Mononuclear cell (primary cell): ENCODE measurements around the gene SERPINE2. TPM values are rescaled to one million over a fixed set of nuclear protein-coding genes. Genes with fewer than 3 reads are reported as not detected.

Experiments used
- H3K27me3 ChIP-seq: 2 replicates; pipeline ENCODE4 v1.6.0; 2011; ENCODE audit warnings: low read length, control low read depth; ENCODE audit not compliant: insufficient read depth
- H3K4me1 ChIP-seq: 2 replicates; pipeline ENCODE4 v1.5.1; 2011; ENCODE audit warnings: mild to moderate bottlenecking, low read length, control low read depth; ENCODE audit not compliant: insufficient read depth
- H3K4me3 ChIP-seq: 2 replicates; pipeline ENCODE4 v1.5.1; 2011; ENCODE audit warnings: mild to moderate bottlenecking, low read length, moderate library complexity
- H3K9me3 ChIP-seq: 2 replicates; pipeline ENCODE4 v1.5.1; 2011; ENCODE audit warnings: low read depth, mild to moderate bottlenecking, control low read depth, low read length
- total RNA-seq: library from RNA; depleted of rRNA; stranded (reverse); fragments of >200 nt; gene quantifications from one replicate; pipeline ENCODE4 v1.2.3, GENCODE V29; 2012

The SERPINE2 gene
- total RNA-seq, 1 donor, result 2.5 TPM

- no peak overlapping the region for H3K4me3 ChIP-seq
- no peaks in the 10 kb centered on the region for H3K27me3 ChIP-seq
- H3K4me1 ChIP-seq, result no peaks in the 10 kb centered on the region
- H3K9me3 ChIP-seq, result no peaks in the 10 kb centered on the region
These were observed 49.8 kb downstream of the SERPINE2 start for GRCh38 chr2:223989206-223989855.

- H3K4me1 ChIP-seq, result no peaks in the 10 kb centered on the region
- no peak overlapping the region for H3K4me3 ChIP-seq
- H3K9me3 ChIP-seq, result no peaks in the 10 kb centered on the region
- H3K27me3 ChIP-seq, result no peaks in the 10 kb centered on the region
These were observed 57.8 kb downstream of the SERPINE2 start for GRCh38 chr2:223981241-223981640.

GRCh38 chr2:223980803-223981202, 58.3 kb downstream of the SERPINE2 start:
- Histone ChIP-seq H3K4me3 (no peak overlapping the region), H3K27me3 (no peaks in the 10 kb centered on the region), H3K9me3 (no peaks in the 10 kb centered on the region), H3K4me1 (no peaks in the 10 kb centered on the region)

- H3K4me3 ChIP-seq, result no peak overlapping the region
- H3K4me1 ChIP-seq, result no peaks in the 10 kb centered on the region
- no peaks in the 10 kb centered on the region for H3K9me3 ChIP-seq
- H3K27me3 ChIP-seq, result no peaks in the 10 kb centered on the region
These were observed 58.7 kb downstream of the SERPINE2 start for GRCh38 chr2:223980397-223980735.

GRCh38 chr2:223979730-223980396, 59.2 kb downstream of the SERPINE2 start:
- H3K27me3 ChIP-seq, result no peaks in the 10 kb centered on the region
- no peaks in the 10 kb centered on the region for H3K4me1 ChIP-seq

GRCh38 chr2:223978451-223978850, 60.6 kb downstream of the SERPINE2 start:
- no peaks in the 10 kb centered on the region for H3K9me3 ChIP-seq
- H3K4me3 ChIP-seq, result no peak overlapping the region
- no peaks in the 10 kb centered on the region for H3K4me1 ChIP-seq
- H3K27me3 ChIP-seq, result no peaks in the 10 kb centered on the region

More at GRCh38 chr2:223979730-223980396, 59.2 kb downstream of the SERPINE2 start:
- Histone ChIP-seq H3K4me3 (no peak overlapping the region), H3K9me3 (no peaks in the 10 kb centered on the region)

GRCh38 chr2:223976635-223977226, 62.4 kb downstream of the SERPINE2 start:
- Histone ChIP-seq H3K9me3 (no peaks in the 10 kb centered on the region), H3K27me3 (no peaks in the 10 kb centered on the region), H3K4me1 (no peaks in the 10 kb centered on the region), H3K4me3 (no peak overlapping the region)

- no peaks in the 10 kb centered on the region for H3K4me1 ChIP-seq
- no peak overlapping the region for H3K4me3 ChIP-seq
- no peaks in the 10 kb centered on the region for H3K9me3 ChIP-seq
- H3K27me3 ChIP-seq, result no peaks in the 10 kb centered on the region
These were observed 65.5 kb downstream of the SERPINE2 start for GRCh38 chr2:223973606-223974005.

- Histone ChIP-seq H3K4me3 (no peak overlapping the region), H3K9me3 (no peaks in the 10 kb centered on the region), H3K4me1 (no peaks in the 10 kb centered on the region), H3K27me3 (no peaks in the 10 kb centered on the region)
These were observed 66.4 kb downstream of the SERPINE2 start for GRCh38 chr2:223972656-223973102.

- Histone ChIP-seq H3K4me1 (no peaks in the 10 kb centered on the region), H3K4me3 (no peak overlapping the region), H3K27me3 (no peaks in the 10 kb centered on the region), H3K9me3 (no peaks in the 10 kb centered on the region)
These were observed 67.4 kb downstream of the SERPINE2 start for GRCh38 chr2:223971731-223972130.

- Histone ChIP-seq H3K4me3 (no peak overlapping the region), H3K9me3 (no peaks in the 10 kb centered on the region), H3K4me1 (no peaks in the 10 kb centered on the region), H3K27me3 (no peaks in the 10 kb centered on the region)
These were observed 68.5 kb downstream of the SERPINE2 start for GRCh38 chr2:223970343-223971128.

- Histone ChIP-seq H3K4me3 (no peak overlapping the region), H3K9me3 (no peaks in the 10 kb centered on the region), H3K27me3 (no peaks in the 10 kb centered on the region), H3K4me1 (no peaks in the 10 kb centered on the region)
These were observed 69.2 kb downstream of the SERPINE2 start for GRCh38 chr2:223969856-223970255.

GRCh38 chr2:223969315-223969714, 69.8 kb downstream of the SERPINE2 start:
- Histone ChIP-seq H3K4me1 (no peaks in the 10 kb centered on the region), H3K4me3 (no peak overlapping the region), H3K27me3 (no peaks in the 10 kb centered on the region), H3K9me3 (no peaks in the 10 kb centered on the region)

- Histone ChIP-seq H3K27me3 (no peaks in the 10 kb centered on the region), H3K4me3 (no peak overlapping the region), H3K9me3 (no peaks in the 10 kb centered on the region)
These were observed 71.1 kb downstream of the SERPINE2 start for GRCh38 chr2:223967981-223968380.

GRCh38 chr2:223959688-223960087, 79.4 kb downstream of the SERPINE2 start:
- H3K4me3 ChIP-seq, result no peak overlapping the region
- peaks cover 49% of the 10 kb centered on the region for H3K4me1 ChIP-seq
- H3K9me3 ChIP-seq, result no peaks in the 10 kb centered on the region
- no peaks in the 10 kb centered on the region for H3K27me3 ChIP-seq

More at GRCh38 chr2:223967981-223968380, 71.1 kb downstream of the SERPINE2 start:
- peaks cover 3% of the 10 kb centered on the region for H3K4me1 ChIP-seq
